RPMI7951 (cell line): ENCODE data around the gene VWC2. TPM values are rescaled to one million over a fixed set of nuclear protein-coding genes. Genes with fewer than 3 reads are reported as not detected.

Experiments
- DNase-seq: peaks from one replicate; pipeline ENCODE4 v3.0.0-alpha.2; 2012; ENCODE audit warnings: low read depth
- total RNA-seq: library from RNA; depleted of rRNA; stranded (reverse); fragments of >200 nt; shearing (Covaris generic); gene quantifications from 2 replicates; pipeline ENCODE4 v1.2.3, GENCODE V29; 2014; rRNA removed

The VWC2 gene
- not detected in 2 replicates for total RNA-seq

GRCh38 chr7:49773218-49773935 is at the start of gene VWC2:
TSS of gene VWC2 (plus strand) at chr7:49773638. CDS start at chr7:49775436, 1,798 bp downstream.
- DNase-seq, result no peak

- DNase-seq, result no peak
These were observed 49.4 kb upstream of the VWC2 start for GRCh38 chr7:49724071-49724470.

GRCh38 chr7:49731836-49732235 is 41.6 kb upstream of the VWC2 start:
- DNase-seq, result no peak

- DNase-seq, result no peak
These were observed 10.8 kb upstream of the VWC2 start for GRCh38 chr7:49762666-49763065.

GRCh38 chr7:49763791-49764190 is 9.6 kb upstream of the VWC2 start:
- DNase-seq, result no peak

GRCh38 chr7:49766966-49767365 is 6.5 kb upstream of the VWC2 start:
- DNase-seq, result no peak

- no peak for DNase-seq
These were observed 5.7 kb upstream of the VWC2 start for GRCh38 chr7:49767719-49768118.

GRCh38 chr7:49768254-49768653 is 5.2 kb upstream of the VWC2 start:
- no peak for DNase-seq

- no peak for DNase-seq
These were observed 4.6 kb upstream of the VWC2 start for GRCh38 chr7:49768835-49769234.

- DNase-seq, result no peak
These were observed 4.1 kb upstream of the VWC2 start for GRCh38 chr7:49769285-49769857.

- DNase-seq, result no peak
These were observed 2.6 kb upstream of the VWC2 start for GRCh38 chr7:49770838-49771237.

- no peak for DNase-seq
These were observed 1.8 kb upstream of the VWC2 start for GRCh38 chr7:49771427-49772176.

GRCh38 chr7:49772916-49773217 is 571 bp upstream of the VWC2 start:
- DNase-seq, result no peak

GRCh38 chr7:49773936-49774458 is 559 bp downstream of the VWC2 start:
- no peak for DNase-seq

GRCh38 chr7:49774459-49775064 is 1.1 kb downstream of the VWC2 start:
- no peak for DNase-seq

GRCh38 chr7:49775065-49775948 is 1.9 kb downstream of the VWC2 start:
- DNase-seq, result no peak

GRCh38 chr7:49775949-49776443 is 2.6 kb downstream of the VWC2 start:
- DNase-seq, result no peak

- DNase-seq, result no peak
These were observed 3.6 kb downstream of the VWC2 start for GRCh38 chr7:49776994-49777393.

GRCh38 chr7:49778731-49779270 is 5.4 kb downstream of the VWC2 start:
- DNase-seq, result no peak

- no peak for DNase-seq
These were observed 7.5 kb downstream of the VWC2 start for GRCh38 chr7:49780953-49781352.

GRCh38 chr7:49781996-49782395 is 8.6 kb downstream of the VWC2 start:
- DNase-seq, result peak; percentile 5
